ENCODE results near the gene TSEN34.

The TSEN34 gene

DNA sequence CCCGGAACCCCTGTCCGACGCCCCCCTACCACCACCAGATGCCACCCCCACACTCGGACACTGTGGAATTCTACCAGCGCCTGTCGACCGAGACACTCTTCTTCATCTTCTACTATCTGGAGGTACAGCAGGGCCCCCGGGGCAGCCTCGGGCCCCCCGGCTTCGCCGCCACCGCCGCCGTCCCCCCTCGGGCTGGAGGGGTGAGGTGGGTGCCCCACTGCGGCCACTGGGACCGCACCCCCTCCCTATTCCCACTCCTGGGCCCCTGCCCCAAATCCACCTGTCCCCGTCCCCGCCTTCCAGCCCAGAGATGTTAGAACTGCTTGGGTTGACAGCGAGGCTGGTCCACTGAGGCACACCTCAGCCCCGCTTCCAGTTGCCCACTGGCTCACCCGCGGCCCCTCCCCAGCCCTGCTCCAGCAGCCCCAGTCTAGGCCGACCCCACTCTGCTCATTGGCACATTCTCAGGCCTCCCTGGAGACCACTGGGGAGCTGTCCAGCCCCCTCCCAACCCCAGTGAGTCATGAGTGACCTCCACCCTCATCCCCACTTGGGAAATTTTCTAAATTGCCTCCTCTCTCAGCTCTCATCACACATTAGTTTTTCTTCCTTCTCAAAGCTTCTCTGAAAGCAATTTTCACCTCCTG, 38.1 kb upstream of the TSEN34 start:
- H3K4me3 ChIP-seq (ENCODE audit: low read depth in 1 of 2, low read length in 2 of 2): no peak overlapping the region
- H3K4me1 ChIP-seq (ENCODE audit: insufficient read depth, low read length): peaks cover 13% of the 10 kb centered on the region
- H3K36me3 ChIP-seq (ENCODE audit: insufficient read depth, low read length): peaks cover 98% of the 10 kb centered on the region
- H3K9ac ChIP-seq (ENCODE audit: low read depth, low read length): no peak overlapping the region
- H3K27me3 ChIP-seq (ENCODE audit: insufficient read depth, low read length, poor library complexity): no peaks in the 10 kb centered on the region
- no peaks in the 10 kb centered on the region for H3K9me3 ChIP-seq (ENCODE audit: insufficient read depth, low read length, severe bottlenecking)
- no peak for ATAC-seq (ENCODE audit: insufficient read depth, low read depth)
- no peak for DNase-seq
- TF ChIP-seq EZH2 (IDR thresholded peaks at IDR 0.05; ENCODE audit: borderline replicate concordance, low read depth, low read length, severe bottlenecking): no peak
- TF ChIP-seq, protein P1, sequence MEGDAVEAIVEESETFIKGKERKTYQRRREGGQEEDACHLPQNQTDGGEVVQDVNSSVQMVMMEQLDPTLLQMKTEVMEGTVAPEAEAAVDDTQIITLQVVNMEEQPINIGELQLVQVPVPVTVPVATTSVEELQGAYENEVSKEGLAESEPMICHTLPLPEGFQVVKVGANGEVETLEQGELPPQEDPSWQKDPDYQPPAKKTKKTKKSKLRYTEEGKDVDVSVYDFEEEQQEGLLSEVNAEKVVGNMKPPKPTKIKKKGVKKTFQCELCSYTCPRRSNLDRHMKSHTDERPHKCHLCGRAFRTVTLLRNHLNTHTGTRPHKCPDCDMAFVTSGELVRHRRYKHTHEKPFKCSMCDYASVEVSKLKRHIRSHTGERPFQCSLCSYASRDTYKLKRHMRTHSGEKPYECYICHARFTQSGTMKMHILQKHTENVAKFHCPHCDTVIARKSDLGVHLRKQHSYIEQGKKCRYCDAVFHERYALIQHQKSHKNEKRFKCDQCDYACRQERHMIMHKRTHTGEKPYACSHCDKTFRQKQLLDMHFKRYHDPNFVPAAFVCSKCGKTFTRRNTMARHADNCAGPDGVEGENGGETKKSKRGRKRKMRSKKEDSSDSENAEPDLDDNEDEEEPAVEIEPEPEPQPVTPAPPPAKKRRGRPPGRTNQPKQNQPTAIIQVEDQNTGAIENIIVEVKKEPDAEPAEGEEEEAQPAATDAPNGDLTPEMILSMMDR (IDR thresholded peaks at IDR 0.05; ENCODE audit: borderline replicate concordance, extremely low read depth, low read length, poor library complexity, severe bottlenecking): no peak
- H4K20me1 ChIP-seq (ENCODE audit: insufficient read depth, low read length): peaks cover 49% of the 10 kb centered on the region
- no peak overlapping the region for H3K4me2 ChIP-seq (ENCODE audit: insufficient read depth, low read length)
- peaks cover 17% of the 10 kb centered on the region for H3K79me2 ChIP-seq (ENCODE audit: insufficient read depth, low read length)
- no peak overlapping the region for H3K27ac ChIP-seq (ENCODE audit: low read length)
- H2AFZ ChIP-seq (ENCODE audit: low read depth, low read length): no peak overlapping the region

DNA sequence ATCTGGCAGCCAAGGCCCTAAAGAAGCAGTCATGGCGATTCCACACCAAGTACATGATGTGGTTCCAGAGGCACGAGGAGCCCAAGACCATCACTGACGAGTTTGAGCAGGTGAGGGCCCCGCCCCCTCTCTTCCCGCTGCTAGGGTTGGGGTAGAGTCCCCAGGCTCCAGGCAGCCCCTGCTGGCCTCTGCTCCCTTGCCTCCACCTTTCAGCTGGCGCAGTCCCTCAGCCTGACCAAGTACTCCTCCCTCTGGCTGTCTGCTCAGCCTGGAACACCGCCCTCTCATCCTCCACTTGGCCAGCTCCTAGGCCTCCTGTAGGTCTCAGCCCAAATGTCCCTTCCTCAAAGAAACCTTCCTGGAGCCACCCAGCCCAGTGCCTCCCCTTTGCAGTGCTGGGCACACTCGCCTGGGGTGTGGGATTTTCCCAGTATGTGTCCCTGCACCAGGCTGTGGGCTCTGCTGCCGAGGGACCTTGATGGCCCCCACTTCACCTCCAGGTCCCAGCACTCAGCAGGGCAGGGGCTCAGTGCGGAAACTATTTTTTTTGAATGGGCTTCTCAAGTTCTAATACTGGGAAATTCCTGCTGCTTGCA, 37.3 kb upstream of the TSEN34 start:
- ATAC-seq (ENCODE audit: insufficient read depth, low read depth) (0 out of 3 replicates have a peak, but pooled peaks have one; percentile 5), DNase-seq (no peak)
- H3K4me1 ChIP-seq (ENCODE audit: insufficient read depth, low read length): peaks cover 21% of the 10 kb centered on the region
- H3K4me3 ChIP-seq (ENCODE audit: low read depth in 1 of 2, low read length in 2 of 2): no peak overlapping the region
- H4K20me1 ChIP-seq (ENCODE audit: insufficient read depth, low read length): peaks cover 57% of the 10 kb centered on the region
- TF ChIP-seq, protein P1 (IDR thresholded peaks at IDR 0.05; ENCODE audit: borderline replicate concordance, extremely low read depth, low read length, poor library complexity, severe bottlenecking): no peak
- TF ChIP-seq EZH2 (IDR thresholded peaks at IDR 0.05; ENCODE audit: borderline replicate concordance, low read depth, low read length, severe bottlenecking): no peak
- no peak overlapping the region for H2AFZ ChIP-seq (ENCODE audit: low read depth, low read length)
- H3K9me3 ChIP-seq (ENCODE audit: insufficient read depth, low read length, severe bottlenecking): no peaks in the 10 kb centered on the region
- H3K36me3 ChIP-seq (ENCODE audit: insufficient read depth, low read length): peaks cover 95% of the 10 kb centered on the region
- H3K4me2 ChIP-seq (ENCODE audit: insufficient read depth, low read length): no peak overlapping the region
- H3K27ac ChIP-seq (ENCODE audit: low read length): no peak overlapping the region
- H3K79me2 ChIP-seq (ENCODE audit: insufficient read depth, low read length): peaks cover 25% of the 10 kb centered on the region
- H3K27me3 ChIP-seq (ENCODE audit: insufficient read depth, low read length, poor library complexity): no peaks in the 10 kb centered on the region
- no peak overlapping the region for H3K9ac ChIP-seq (ENCODE audit: low read depth, low read length)

DNA sequence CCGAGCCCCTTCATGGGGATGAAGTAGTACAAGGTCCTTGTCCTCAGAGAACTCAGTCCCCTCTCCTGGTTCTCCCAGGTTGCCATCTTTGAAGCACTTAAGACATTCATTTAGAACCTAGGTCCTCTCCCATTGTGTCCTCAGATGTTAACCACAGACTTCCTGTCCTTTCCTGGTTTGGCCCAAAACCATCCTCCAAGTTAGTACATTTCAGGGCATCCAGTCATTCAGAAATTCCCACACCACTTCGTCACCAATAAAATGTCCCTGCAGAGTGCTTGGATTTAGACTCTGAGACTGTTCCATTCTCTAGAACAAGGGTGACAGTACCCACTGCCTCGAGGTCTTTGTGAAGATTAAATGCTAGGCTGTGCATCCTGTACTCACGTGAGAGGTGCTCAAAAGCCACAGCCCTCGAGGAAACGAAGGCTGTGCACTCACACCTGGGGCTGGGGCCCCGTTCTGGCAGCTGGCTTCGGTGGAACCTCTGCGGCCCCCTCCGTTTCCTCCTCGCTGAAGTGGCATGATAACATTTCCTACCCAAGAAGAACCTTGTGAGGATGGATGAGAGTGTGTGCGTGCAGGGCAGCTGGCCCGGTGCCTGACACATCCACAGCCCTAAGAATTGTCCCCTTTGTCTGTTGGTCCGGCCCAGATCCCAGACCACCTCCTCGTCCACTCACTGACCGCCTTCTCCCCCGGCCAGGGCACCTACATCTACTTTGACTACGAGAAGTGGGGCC, 36.3 kb upstream of the TSEN34 start:
- H2AFZ ChIP-seq (ENCODE audit: low read depth, low read length): no peak overlapping the region
- no peaks in the 10 kb centered on the region for H3K27me3 ChIP-seq (ENCODE audit: insufficient read depth, low read length, poor library complexity)
- DNase-seq (peak; percentile 30), ATAC-seq (ENCODE audit: insufficient read depth, low read depth) (no peak)
- peaks cover 58% of the 10 kb centered on the region for H4K20me1 ChIP-seq (ENCODE audit: insufficient read depth, low read length)
- no peak for TF ChIP-seq EZH2 (IDR thresholded peaks at IDR 0.05; ENCODE audit: borderline replicate concordance, low read depth, low read length, severe bottlenecking)
- TF ChIP-seq, protein P1 (IDR thresholded peaks at IDR 0.05; ENCODE audit: borderline replicate concordance, extremely low read depth, low read length, poor library complexity, severe bottlenecking): no peak
- no peak overlapping the region for H3K9ac ChIP-seq (ENCODE audit: low read depth, low read length)
- no peaks in the 10 kb centered on the region for H3K9me3 ChIP-seq (ENCODE audit: insufficient read depth, low read length, severe bottlenecking)
- peaks cover 26% of the 10 kb centered on the region for H3K4me1 ChIP-seq (ENCODE audit: insufficient read depth, low read length)
- H3K27ac ChIP-seq (ENCODE audit: low read length): no peak overlapping the region
- peaks cover 29% of the 10 kb centered on the region for H3K79me2 ChIP-seq (ENCODE audit: insufficient read depth, low read length)
- H3K4me3 ChIP-seq (ENCODE audit: low read depth in 1 of 2, low read length in 2 of 2): no peak overlapping the region
- H3K4me2 ChIP-seq (ENCODE audit: insufficient read depth, low read length): no peak overlapping the region
- peaks cover 85% of the 10 kb centered on the region for H3K36me3 ChIP-seq (ENCODE audit: insufficient read depth, low read length)

All from DND-41 (cell line).